NCI-H1105 treated with DMSO at 0.1 percent for 48 hours (cell line): Measurements from ENCODE around the gene CORO7.
A peak's percentile ranks its signal among the peaks of the same experiment; 100 is the strongest.

ENCODE experiments used
- DNase-seq: peaks from one replicate; lab custom pipeline; 2025; lab: John Stamatoyannopoulos, UW

Gene CORO7

GRCh38 chr16:4320571-4321137, 95.7 kb downstream of the CORO7 start:
- DNase-seq: no peak

- no peak for DNase-seq
Observed at GRCh38 chr16:4319454-4320421, 96.7 kb downstream of the CORO7 start.

- no peak for DNase-seq
Observed at GRCh38 chr16:4318967-4319366, 97.4 kb downstream of the CORO7 start.

GRCh38 chr16:4318451-4318910, 97.9 kb downstream of the CORO7 start:
- no peak for DNase-seq

- no peak for DNase-seq
Observed at GRCh38 chr16:4317532-4318450, 98.6 kb downstream of the CORO7 start.

GRCh38 chr16:4316864-4317531, 99.4 kb downstream of the CORO7 start:
- DNase-seq: peak; percentile 58

GRCh38 chr16:4316108-4316863, 100.1 kb downstream of the CORO7 start:
- no peak for DNase-seq

- DNase-seq: peak; percentile 53
Observed at GRCh38 chr16:4315186-4316107, 100.9 kb downstream of the CORO7 start, which contains the start of gene GLIS2. GLIS2 (plus strand) TSS chr16:4316067; CDS start chr16:4332281, 16,214 bp downstream.

- DNase-seq: peak; percentile 1
Observed at GRCh38 chr16:4314532-4315185, 101.7 kb downstream of the CORO7 start.

GRCh38 chr16:4313563-4314531, 102.5 kb downstream of the CORO7 start:
- no peak for DNase-seq

GRCh38 chr16:4309833-4310266, 106.5 kb downstream of the CORO7 start:
- DNase-seq: no peak

- no peak for DNase-seq
Observed at GRCh38 chr16:4309102-4309832, 107.1 kb downstream of the CORO7 start.

GRCh38 chr16:4307215-4308037, 109.0 kb downstream of the CORO7 start:
- DNase-seq: no peak

GRCh38 chr16:4306470-4307214, 109.8 kb downstream of the CORO7 start:
- DNase-seq: peak; percentile 70
